Neuronal stem cell (in vitro differentiated cells): ENCODE measurements around the gene NEURL1B.
A peak's percentile ranks its signal among the peaks of the same experiment; 100 is the strongest.

Experiments
- DNase-seq: peaks from one replicate; pipeline ENCODE4 v3.0.0-alpha.2; 2013; ENCODE audit warnings: low spot score
- H2AFZ ChIP-seq: one replicate; pipeline ENCODE4 v1.6.1; 2013; ENCODE audit warnings: mild to moderate bottlenecking, low read length, inconsistent platforms
- H2AK5ac ChIP-seq: 2 replicates; pipeline ENCODE4 v1.6.1; 2013; ENCODE audit warnings: low read depth, mild to moderate bottlenecking, inconsistent platforms, low read length, moderate library complexity, mixed read lengths
- H2BK120ac ChIP-seq: 2 replicates; pipeline ENCODE4 v1.6.1; 2013; ENCODE audit warnings: low read depth, mild to moderate bottlenecking, inconsistent platforms, low read length, moderate library complexity, mixed read lengths
- H2BK12ac ChIP-seq: one replicate; pipeline ENCODE4 v1.6.1; 2013; ENCODE audit warnings: low read length, inconsistent platforms
- H2BK15ac ChIP-seq: 2 replicates; pipeline ENCODE4 v1.6.1; 2013; ENCODE audit warnings: mild to moderate bottlenecking, low read length, inconsistent platforms, mixed read lengths
- H2BK5ac ChIP-seq: one replicate; pipeline ENCODE4 v1.6.1; 2013; ENCODE audit warnings: inconsistent platforms, mild to moderate bottlenecking, low read length, moderate library complexity
- H3K14ac ChIP-seq: one replicate; pipeline ENCODE4 v1.6.1; 2013; ENCODE audit warnings: low read length, inconsistent platforms
- H3K18ac ChIP-seq: 2 replicates; pipeline ENCODE4 v1.6.1; 2013; ENCODE audit warnings: low read length, inconsistent platforms
- H3K23ac ChIP-seq: 2 replicates; pipeline ENCODE4 v1.6.1; 2013; ENCODE audit warnings: low read depth, mild to moderate bottlenecking, mixed read lengths, low read length, inconsistent platforms; ENCODE audit not compliant: poor library complexity
- H3K27ac ChIP-seq: replicated peaks from 3 replicates; pipeline ENCODE4 v1.5.1; 2013; ENCODE audit warnings: low read length, inconsistent platforms
- H3K27me3 ChIP-seq, 3 experiments: 2 replicates each; pipeline ENCODE4 v1.6.1; 2013; ENCODE audit warnings: low read length in 3 of 3, mild to moderate bottlenecking in 2 of 3, inconsistent platforms in 1 of 3, low read depth in 1 of 3, mixed read lengths in 1 of 3, moderate library complexity in 1 of 3; ENCODE audit not compliant: control insufficient read depth in 3 of 3, insufficient read depth in 3 of 3
- H3K36me3 ChIP-seq, 2 donors: replicated peaks in 1 of 2; 2 replicates each; pipeline ENCODE4 v1.6.1; 2013; ENCODE audit warnings: low read length in 2 of 2; ENCODE audit not compliant: control insufficient read depth in 2 of 2, insufficient read depth in 2 of 2
- H3K4ac ChIP-seq: 2 replicates; pipeline ENCODE4 v1.6.1; 2013; ENCODE audit warnings: inconsistent platforms, mild to moderate bottlenecking, low read length, moderate library complexity
- H3K4me1 ChIP-seq, 2 donors: 1 replicate in 1 of 2; 2 replicates in 1 of 2; pipeline ENCODE4 v1.6.1; 2013; ENCODE audit warnings: low read length in 2 of 2, low read depth in 1 of 2; ENCODE audit not compliant: control insufficient read depth in 2 of 2, insufficient read depth in 1 of 2
- H3K4me2 ChIP-seq: one replicate; pipeline ENCODE4 v1.6.1; 2013; ENCODE audit warnings: mild to moderate bottlenecking, low read length, inconsistent platforms; ENCODE audit not compliant: insufficient read depth, poor library complexity, severe bottlenecking
- H3K4me3 ChIP-seq, 2 donors: 2 replicates each; pipeline ENCODE4 v1.5.1; 2013; ENCODE audit warnings: low read length in 2 of 2, mild to moderate bottlenecking in 2 of 2, inconsistent platforms in 1 of 2, moderate library complexity in 1 of 2
- H3K79me1 ChIP-seq: one replicate; pipeline ENCODE4 v1.6.1; 2013; ENCODE audit warnings: low read depth, mild to moderate bottlenecking, inconsistent platforms, low read length, moderate library complexity
- H3K9ac ChIP-seq: one replicate; pipeline ENCODE4 v1.6.1; 2013; ENCODE audit warnings: mild to moderate bottlenecking, low read depth, low read length, inconsistent platforms; ENCODE audit not compliant: poor library complexity
- H3K9me3 ChIP-seq, 2 donors: replicated peaks in 1 of 2; 2 replicates each; pipeline versions ENCODE3 to v1.6.1; 2013; ENCODE audit warnings: low read length in 2 of 2, mild to moderate bottlenecking in 2 of 2, inconsistent platforms in 1 of 2, low read depth in 1 of 2, mixed read lengths in 1 of 2, moderate library complexity in 1 of 2; ENCODE audit not compliant: control insufficient read depth in 2 of 2, insufficient read depth in 1 of 2
- H4K8ac ChIP-seq: one replicate; pipeline ENCODE4 v1.6.1; 2013; ENCODE audit warnings: low read depth, mild to moderate bottlenecking, inconsistent platforms, low read length, moderate library complexity
- H4K91ac ChIP-seq: one replicate; pipeline ENCODE4 v1.6.1; 2013; ENCODE audit warnings: low read length, low read depth, mild to moderate bottlenecking, inconsistent platforms; ENCODE audit not compliant: poor library complexity
- WGBS, 2 donors: extraction: QIAGEN DNeasy Blood & Tissue Kit; methylation state at CpG; one replicate each; pipeline ENCODE4 v1.1.7; 2013; ENCODE audit warnings: missing lambda C conversion rate in 2 of 2, mixed read lengths in 1 of 2; ENCODE audit not compliant: insufficient read length in 2 of 2, insufficient replicate concordance in 1 of 2; ENCODE audit errors: extremely low coverage in 2 of 2; 5-methylcytosine and 5-hydroxymethylcytosine counted together

The NEURL1B gene

DNA sequence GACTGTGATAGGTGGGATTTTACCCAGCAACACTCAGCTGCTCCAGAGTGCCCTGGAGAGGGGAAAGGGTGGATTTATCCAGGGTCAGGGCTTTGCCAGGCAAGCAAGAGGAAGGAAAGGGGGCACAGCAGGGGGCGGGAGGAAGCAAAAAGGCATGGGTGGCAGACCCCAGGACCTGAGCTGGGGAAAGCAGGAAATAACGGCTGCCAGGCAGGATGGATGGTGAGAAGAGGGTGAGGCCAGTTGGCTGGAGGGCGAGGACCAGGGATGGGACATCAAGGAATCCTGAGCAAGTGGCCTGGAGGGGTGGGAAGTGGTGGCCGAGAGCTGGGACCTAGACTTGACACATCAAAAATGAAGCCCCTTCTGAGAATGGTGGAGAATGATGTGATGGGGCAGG, 65.7 kb downstream of the NEURL1B start:
- Histone ChIP-seq H2BK15ac (peak overlapping the region; percentile 62), H3K79me1 (peaks cover 3% of the 10 kb centered on the region), H3K4me2 (no peak overlapping the region), H3K18ac (peak overlapping the region; percentile 31), H3K4me3 (no peak overlapping the region), H3K4me1 (peaks cover 0 to 3% of the 10 kb centered on the region in 2 donors), H4K8ac (peak overlapping the region; percentile 72), H3K4ac (no peak overlapping the region), H3K27me3 (peaks cover 0 to 34% (median 5%) of the 10 kb centered on the region in 3 experiments), H3K27ac (no peak overlapping the region), H3K23ac (peak overlapping the region; percentile 8), H2BK5ac (peak overlapping the region; percentile 79), H3K36me3 (no peaks in the 10 kb centered on the region), H2AK5ac (peak overlapping the region; percentile 78), H2AFZ (peak overlapping the region; percentile 66), H2BK12ac (no peak overlapping the region), H2BK120ac (peak overlapping the region; percentile 63), H3K9ac (no peak overlapping the region), H3K14ac (no peak overlapping the region), H3K9me3 (no peaks in the 10 kb centered on the region), H4K91ac (no peak overlapping the region)
- DNase-seq: no peak
- WGBS, 2 donors: no CpG with 5 or more reads among the region's 4 CpGs

DNA sequence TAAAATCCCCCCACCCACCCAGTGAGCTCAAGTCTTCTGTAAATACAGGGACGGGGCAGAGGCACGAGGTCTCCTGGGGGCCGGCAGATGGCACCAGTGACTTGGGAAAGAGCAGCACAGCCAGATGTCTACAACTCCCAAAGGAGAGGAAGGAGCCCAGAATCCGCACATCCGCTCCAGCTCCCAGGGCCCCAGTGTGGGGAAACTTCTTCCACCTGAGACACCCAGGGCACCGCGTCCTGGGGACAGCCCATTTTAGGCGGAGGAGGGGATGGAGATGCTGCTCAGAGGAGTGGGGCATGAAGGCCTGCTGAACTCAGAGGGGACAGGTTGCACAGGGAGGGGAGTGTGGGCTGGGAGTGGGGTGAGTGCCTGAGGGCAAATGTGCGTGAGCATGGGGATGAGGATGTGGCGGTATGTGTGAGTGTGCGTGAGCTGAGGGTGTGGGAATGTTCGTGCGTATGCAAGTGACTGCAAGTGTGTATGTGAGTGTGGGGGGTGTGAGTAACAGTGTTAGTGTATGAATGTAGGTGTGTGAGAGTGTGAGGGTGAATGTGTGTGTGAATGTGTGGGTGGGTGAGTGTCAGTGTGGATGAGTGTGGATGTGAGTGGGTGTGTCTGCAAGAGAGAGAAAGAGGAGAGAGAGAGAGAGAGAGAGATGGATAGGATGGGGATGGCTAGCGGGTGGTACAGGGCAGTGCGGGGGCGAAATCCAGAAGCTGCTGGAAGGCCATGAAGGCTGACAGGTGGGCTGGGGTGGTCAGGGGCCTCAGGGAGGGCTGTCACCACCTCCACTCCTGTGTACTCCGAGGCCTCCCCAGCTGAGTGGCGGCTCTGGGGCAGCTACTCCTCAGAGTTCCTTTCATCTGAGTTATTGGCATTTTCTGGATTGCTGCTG, 66.5 kb downstream of the NEURL1B start:
- no peak overlapping the region for H2BK120ac ChIP-seq
- no peak overlapping the region for H3K27ac ChIP-seq

DNA sequence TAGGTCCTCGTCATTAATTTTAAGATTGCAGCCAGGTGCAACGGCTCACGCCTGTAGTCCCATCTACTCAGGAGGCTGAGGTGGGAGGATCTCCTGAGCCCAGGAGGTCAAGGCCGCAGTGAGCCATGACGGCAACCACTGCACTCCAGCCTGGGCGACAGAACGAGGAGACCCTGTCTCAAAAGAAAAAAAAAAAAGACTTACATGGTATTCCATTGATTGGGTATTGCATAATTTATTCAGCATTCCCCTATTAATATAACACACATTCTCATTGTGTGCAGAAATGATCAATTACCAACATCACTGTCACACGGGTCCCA, 67.1 kb downstream of the NEURL1B start:
- Histone ChIP-seq H2BK5ac (no peak overlapping the region), H2BK15ac (no peak overlapping the region), H3K9ac (no peak overlapping the region), H2AK5ac (no peak overlapping the region), H3K9me3 (no peaks in the 10 kb centered on the region), H3K14ac (no peak overlapping the region), H3K79me1 (peaks cover 3% of the 10 kb centered on the region), H2BK12ac (no peak overlapping the region), H3K18ac (peak overlapping the region; percentile 46), H3K27ac (no peak overlapping the region), H3K4me3 (no peak overlapping the region), H3K4ac (no peak overlapping the region), H2BK120ac (no peak overlapping the region), H2AFZ (no peak overlapping the region), H4K8ac (no peak overlapping the region), H3K36me3 (no peaks in the 10 kb centered on the region), H3K4me1 (peaks cover 0 to 3% of the 10 kb centered on the region in 2 donors), H3K4me2 (no peak overlapping the region), H4K91ac (no peak overlapping the region), H3K27me3 (peaks cover 0 to 24% (median 5%) of the 10 kb centered on the region in 3 experiments), H3K23ac (peak overlapping the region; percentile 71)
- WGBS, 2 donors: no CpG with 5 or more reads among the region's 8 CpGs
- DNase-seq: no peak

More for the DNA sequence above, 66.5 kb downstream of the NEURL1B start:
- Histone ChIP-seq H3K4me3 (no peak overlapping the region), H2AK5ac (peak overlapping the region; percentile 51), H3K36me3 (no peaks in the 10 kb centered on the region), H3K79me1 (peaks cover 3% of the 10 kb centered on the region), H3K4me2 (no peak overlapping the region), H2BK12ac (peak overlapping the region; percentile 75), H2BK15ac (peak overlapping the region; percentile 63), H3K14ac (peak overlapping the region; percentile 75), H3K4me1 (peaks cover 0 to 3% of the 10 kb centered on the region in 2 donors), H2AFZ (peak overlapping the region; percentile 66), H3K9ac (peak overlapping the region; percentile 75), H2BK5ac (peak overlapping the region; percentile 79), H4K91ac (peak overlapping the region; percentile 89), H3K23ac (peak overlapping the region; percentile 90), H3K27me3 (peaks cover 0 to 30% (median 5%) of the 10 kb centered on the region in 3 experiments), H3K4ac (no peak overlapping the region), H3K9me3 (no peaks in the 10 kb centered on the region), H3K18ac (peak overlapping the region; percentile 86), H4K8ac (peak overlapping the region; percentile 97)
- 100% methylated on average over 2 of the region's 18 CpGs; no CpG with 5 or more reads in 1 of the 2 donors for WGBS, 2 donors
- DNase-seq: no peak

DNA sequence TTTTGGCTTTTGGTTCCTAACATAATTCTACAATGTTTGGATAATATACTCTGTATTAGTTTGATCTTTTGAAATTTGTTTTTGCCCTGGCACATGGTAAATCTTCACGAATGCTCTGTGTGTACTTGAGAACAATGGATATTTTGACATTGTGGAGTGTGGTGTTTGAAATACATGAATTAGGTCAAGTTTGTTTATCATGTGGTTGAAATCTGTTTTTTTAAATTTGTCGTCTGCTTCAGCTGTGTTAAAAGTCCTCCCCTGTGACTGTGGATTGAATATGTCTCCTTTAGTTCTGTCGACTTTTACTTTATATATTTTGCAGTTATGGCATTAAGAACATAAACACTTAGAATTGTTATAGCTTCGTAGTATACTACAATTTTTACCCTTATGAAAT, 69.6 kb downstream of the NEURL1B start:
- Histone ChIP-seq H3K4me3 (no peak overlapping the region), H3K4me2 (no peak overlapping the region), H3K27me3 (peaks cover 0 to 7% (median 5%) of the 10 kb centered on the region in 3 experiments), H2BK120ac (no peak overlapping the region), H3K18ac (no peak overlapping the region), H4K8ac (no peak overlapping the region), H3K4ac (no peak overlapping the region), H2AFZ (no peak overlapping the region), H2BK15ac (no peak overlapping the region), H3K79me1 (peaks cover 3% of the 10 kb centered on the region), H3K4me1 (peaks cover 2 to 3% of the 10 kb centered on the region in 2 donors), H3K23ac (no peak overlapping the region), H3K14ac (no peak overlapping the region), H4K91ac (no peak overlapping the region), H3K9ac (no peak overlapping the region), H2BK12ac (no peak overlapping the region), H3K36me3 (no peaks in the 10 kb centered on the region), H3K27ac (no peak overlapping the region), H2BK5ac (no peak overlapping the region), H2AK5ac (no peak overlapping the region), H3K9me3 (no peaks in the 10 kb centered on the region)
- DNase-seq: no peak
- WGBS, 2 donors: no CpG with 5 or more reads among the region's 4 CpGs
